Measurements from ENCODE around the gene MUC5AC.

DNA sequence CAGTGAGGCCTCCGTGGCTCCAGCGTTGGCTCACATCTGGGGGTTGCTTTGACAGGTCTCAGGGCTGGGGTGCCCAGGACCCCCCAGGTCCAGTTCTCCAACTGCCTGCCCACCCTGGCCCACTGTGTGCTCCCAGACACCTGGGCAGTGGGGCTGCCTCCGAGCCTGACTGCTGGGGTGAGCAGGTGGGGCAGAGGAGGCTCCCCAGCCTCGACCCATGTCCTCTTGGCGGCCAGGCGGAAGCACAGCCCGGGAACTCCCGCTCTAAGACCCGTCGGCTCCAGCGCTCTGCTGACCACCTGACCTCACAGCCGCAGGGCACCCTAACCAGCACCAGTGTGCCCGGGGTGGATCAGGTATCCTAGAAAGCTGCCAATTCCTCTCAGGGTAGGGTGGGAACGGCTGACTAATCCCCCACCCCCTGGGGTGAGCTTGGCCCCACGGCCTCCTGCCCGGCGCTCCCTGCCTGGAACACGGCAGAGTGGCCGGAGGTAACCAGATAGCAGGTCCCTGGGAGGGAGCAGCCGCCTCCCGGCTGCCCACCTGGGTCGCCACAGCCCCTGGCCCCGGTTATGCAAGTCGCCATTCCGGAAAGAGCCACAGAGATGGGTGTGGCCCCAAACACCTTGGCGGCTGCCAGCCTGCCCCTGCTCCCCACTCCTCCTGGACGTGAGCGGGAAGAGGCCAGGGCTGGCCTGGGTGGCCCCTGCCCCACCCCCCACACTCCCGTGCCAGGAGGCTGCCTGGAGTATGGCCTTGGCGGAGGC lies 45.9 kb downstream of the MUC5AC start:
- TF ChIP-seq, protein P1, sequence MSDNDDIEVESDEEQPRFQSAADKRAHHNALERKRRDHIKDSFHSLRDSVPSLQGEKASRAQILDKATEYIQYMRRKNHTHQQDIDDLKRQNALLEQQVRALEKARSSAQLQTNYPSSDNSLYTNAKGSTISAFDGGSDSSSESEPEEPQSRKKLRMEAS (IDR thresholded peaks at IDR 0.05), result no peak
- TF ChIP-seq ZNF878 (CRISPR knock-in tag; IDR thresholded peaks at IDR 0.05), result no peak
- no peak for TF ChIP-seq POLR2A (IDR thresholded peaks at IDR 0.05; ENCODE audit: insufficient read depth in 1 of 2, low read depth in 2 of 2, low read length in 2 of 2)
- no peak for TF ChIP-seq MAZ (IDR thresholded peaks at IDR 0.05; ENCODE audit: borderline replicate concordance, low read depth, low read length)
- no peak for TF ChIP-seq MAZ (CRISPR knock-in tag; IDR thresholded peaks at IDR 0.05; ENCODE audit: low read depth)
- TF ChIP-seq RCOR2 (CRISPR knock-in tag; IDR thresholded peaks at IDR 0.05), result no peak
- TF ChIP-seq NR2F2 (IDR thresholded peaks at IDR 0.05; ENCODE audit: borderline replicate concordance, low read depth), result no peak
- no peak for TF ChIP-seq ZNF124 (CRISPR knock-in tag; IDR thresholded peaks at IDR 0.05)
- TF ChIP-seq, protein P2, sequence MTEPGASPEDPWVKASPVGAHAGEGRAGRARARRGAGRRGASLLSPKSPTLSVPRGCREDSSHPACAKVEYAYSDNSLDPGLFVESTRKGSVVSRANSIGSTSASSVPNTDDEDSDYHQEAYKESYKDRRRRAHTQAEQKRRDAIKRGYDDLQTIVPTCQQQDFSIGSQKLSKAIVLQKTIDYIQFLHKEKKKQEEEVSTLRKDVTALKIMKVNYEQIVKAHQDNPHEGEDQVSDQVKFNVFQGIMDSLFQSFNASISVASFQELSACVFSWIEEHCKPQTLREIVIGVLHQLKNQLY (CRISPR knock-in tag; IDR thresholded peaks at IDR 0.05), result no peak
- TF ChIP-seq, protein P3, sequence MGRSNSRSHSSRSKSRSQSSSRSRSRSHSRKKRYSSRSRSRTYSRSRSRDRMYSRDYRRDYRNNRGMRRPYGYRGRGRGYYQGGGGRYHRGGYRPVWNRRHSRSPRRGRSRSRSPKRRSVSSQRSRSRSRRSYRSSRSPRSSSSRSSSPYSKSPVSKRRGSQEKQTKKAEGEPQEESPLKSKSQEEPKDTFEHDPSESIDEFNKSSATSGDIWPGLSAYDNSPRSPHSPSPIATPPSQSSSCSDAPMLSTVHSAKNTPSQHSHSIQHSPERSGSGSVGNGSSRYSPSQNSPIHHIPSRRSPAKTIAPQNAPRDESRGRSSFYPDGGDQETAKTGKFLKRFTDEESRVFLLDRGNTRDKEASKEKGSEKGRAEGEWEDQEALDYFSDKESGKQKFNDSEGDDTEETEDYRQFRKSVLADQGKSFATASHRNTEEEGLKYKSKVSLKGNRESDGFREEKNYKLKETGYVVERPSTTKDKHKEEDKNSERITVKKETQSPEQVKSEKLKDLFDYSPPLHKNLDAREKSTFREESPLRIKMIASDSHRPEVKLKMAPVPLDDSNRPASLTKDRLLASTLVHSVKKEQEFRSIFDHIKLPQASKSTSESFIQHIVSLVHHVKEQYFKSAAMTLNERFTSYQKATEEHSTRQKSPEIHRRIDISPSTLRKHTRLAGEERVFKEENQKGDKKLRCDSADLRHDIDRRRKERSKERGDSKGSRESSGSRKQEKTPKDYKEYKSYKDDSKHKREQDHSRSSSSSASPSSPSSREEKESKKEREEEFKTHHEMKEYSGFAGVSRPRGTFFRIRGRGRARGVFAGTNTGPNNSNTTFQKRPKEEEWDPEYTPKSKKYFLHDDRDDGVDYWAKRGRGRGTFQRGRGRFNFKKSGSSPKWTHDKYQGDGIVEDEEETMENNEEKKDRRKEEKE (IDR thresholded peaks at IDR 0.05), result no peak
- no peak for TF ChIP-seq TAF1 (CRISPR knock-in tag; IDR thresholded peaks at IDR 0.05)

All from HepG2 (cell line).